Astrocyte (in vitro differentiated cells and primary cell): ENCODE data around the gene WBP1L.

Experiments
- CTCF ChIP-seq: IDR thresholded peaks from 2 replicates; pipeline ENCODE4 v1.5.1; 2011; ENCODE audit warnings: low read depth, mild to moderate bottlenecking, inconsistent platforms, low read length, moderate library complexity; ENCODE audit not compliant: insufficient read depth
- EZH2 ChIP-seq: IDR thresholded peaks from 2 replicates; pipeline ENCODE4 v1.6.1; 2012; ENCODE audit warnings: mild to moderate bottlenecking, low read length, inconsistent platforms; ENCODE audit not compliant: insufficient read depth

GRCh38 chr10:102752266-102752930, 8.7 kb downstream of the WBP1L start:
- TF ChIP-seq CTCF (no peak), EZH2 (no peak)
